NCI-H345 treated with DMSO at 0.1 percent for 48 hours (cell line): ENCODE results near the gene JAZF1.
"Not testable (repeated sequence)": the region's sequence is repeated elsewhere in the genome, so short reads cannot be mapped to it uniquely, and the experiment has no call there.

ENCODE experiments used
- DNase-seq: peaks from one replicate; lab custom pipeline; 2025; ENCODE audit not compliant: unreplicated experiment; lab: John Stamatoyannopoulos, UW

JAZF1 gene

GRCh38 chr7:27889800-27890199 lies 290.8 kb downstream of the JAZF1 start:
- no peak for DNase-seq

GRCh38 chr7:27888736-27889135 lies 291.9 kb downstream of the JAZF1 start:
- DNase-seq: no peak

GRCh38 chr7:27886710-27887109 lies 293.9 kb downstream of the JAZF1 start:
- DNase-seq: not testable (repeated sequence)

DNA sequence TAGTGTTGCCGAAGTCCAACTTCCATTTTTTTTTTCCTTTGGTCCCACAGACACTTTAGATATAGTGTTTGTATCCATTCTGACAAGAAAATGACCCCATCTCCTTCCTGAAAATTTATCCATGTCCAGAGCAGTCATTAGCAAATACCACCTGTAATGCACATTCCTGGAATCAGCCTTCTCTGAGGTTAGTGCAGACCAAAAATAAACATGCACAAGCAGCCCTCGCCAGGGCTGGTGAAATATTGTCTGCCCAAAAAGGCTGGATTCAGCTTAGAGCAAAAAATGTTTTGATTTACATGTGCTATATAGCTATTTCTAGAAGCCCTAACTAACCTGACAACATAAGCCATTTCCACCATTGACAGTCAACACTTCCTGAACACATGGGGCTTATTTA lies 294.9 kb downstream of the JAZF1 start:
- DNase-seq: no peak

GRCh38 chr7:27883696-27884095 lies 296.9 kb downstream of the JAZF1 start:
- DNase-seq: no peak

DNA sequence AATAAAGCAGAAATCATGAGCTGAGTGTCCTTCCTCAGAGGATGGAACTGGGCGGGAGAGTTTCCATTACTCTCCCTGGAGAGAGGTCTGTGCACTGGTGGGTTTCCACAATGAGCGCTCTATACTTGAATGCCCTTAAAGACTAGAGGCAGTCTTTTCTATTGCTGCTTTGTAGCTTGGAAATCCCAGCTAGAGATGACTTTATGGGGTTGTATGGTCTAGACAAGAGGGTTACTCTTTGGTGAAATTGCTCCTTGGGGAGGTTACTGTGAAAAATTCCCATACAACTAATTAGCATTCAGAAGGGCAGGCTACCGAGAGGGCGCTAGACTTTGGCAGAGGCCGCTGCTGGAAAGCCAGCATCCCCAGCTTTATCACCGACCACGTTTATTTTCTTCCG lies 303.8 kb downstream of the JAZF1 start:
- no peak for DNase-seq

GRCh38 chr7:27875832-27876231 lies 304.8 kb downstream of the JAZF1 start:
- no peak for DNase-seq

- DNase-seq: no peak
These were observed 305.5 kb downstream of the JAZF1 start for GRCh38 chr7:27875061-27875460.

GRCh38 chr7:27873981-27874957 lies 306.3 kb downstream of the JAZF1 start:
- no peak for DNase-seq

DNA sequence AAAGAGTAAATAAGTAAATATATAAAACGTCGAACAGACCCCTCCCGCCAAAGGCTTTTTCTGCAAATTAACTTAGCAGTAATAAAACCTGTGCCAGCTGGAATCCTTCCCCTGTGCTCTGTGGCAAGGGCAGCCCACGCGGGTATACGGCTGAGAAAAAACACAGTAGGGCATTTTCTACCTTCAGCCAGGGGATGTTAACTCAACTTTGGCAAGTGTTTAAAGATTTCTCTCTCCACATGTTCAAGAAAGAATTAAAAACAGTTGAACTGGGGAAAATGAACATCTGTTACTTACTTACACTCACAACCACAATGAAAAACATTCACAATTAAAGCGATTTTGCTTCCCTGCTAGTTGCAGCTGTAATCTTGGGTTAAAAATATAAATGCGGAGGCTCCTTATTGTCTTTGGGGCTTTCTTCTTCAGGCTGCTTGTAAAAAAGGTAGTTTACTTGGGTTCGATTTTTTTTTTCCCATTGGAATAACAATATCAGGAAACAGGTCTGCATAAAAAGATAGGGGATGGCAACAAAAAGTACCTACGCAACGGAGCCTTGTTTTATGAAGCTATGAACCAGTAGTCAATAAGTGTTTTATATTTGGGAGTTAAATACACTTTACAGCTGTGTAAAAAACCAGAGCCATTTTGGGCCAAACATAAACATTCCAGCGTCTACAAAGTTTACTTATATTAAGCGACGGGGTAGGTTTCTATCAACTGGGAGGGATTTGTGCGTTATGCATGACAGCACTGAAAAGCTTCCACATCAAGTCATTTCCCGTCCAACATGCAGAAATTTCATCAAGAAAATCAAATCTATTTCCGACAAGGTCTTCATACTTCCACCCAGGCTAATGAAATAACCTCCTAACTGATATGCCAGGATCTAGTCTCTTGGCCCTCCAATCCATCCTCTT lies 308.0 kb downstream of the JAZF1 start:
- no peak for DNase-seq

DNA sequence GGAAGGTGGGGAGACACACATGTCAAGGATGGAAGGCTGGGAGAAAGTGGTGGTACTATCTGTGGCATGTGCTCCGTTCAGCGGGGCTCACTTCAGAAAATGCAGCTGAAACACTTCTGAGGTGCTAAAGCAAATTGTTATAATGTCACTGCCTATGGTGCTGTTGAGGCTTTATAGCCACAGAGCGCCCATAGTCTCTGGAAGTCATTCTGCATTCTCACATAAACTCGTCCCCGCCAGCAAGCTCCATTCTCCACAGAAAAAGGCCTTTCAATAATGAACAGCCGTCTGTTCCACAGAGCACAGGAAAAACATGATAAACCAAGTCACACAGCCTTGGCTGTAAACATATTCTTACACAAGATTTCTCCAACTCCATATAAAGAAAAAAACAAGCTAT lies 308.7 kb downstream of the JAZF1 start:
- DNase-seq: no peak

GRCh38 chr7:27871086-27871485 lies 309.5 kb downstream of the JAZF1 start:
- DNase-seq: no peak

DNA sequence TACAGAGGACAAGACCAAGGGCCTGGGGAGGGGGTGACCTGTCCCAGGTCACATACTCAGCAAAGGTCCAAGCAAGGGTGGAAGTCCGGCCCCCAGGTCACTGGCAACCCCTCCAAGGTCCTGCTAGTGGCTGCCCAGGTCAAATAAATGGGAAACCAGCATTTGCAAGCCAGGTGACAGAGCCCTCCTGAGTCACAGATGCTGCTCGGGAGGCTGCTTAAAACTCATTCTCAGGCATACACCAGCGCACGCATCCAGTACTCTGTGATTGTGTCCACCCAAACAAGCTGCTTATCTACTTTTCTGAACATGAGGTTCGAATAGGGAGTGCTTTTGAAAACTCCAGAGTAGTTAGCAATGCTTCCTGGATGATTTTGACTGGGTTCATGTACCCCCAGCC lies 310.0 kb downstream of the JAZF1 start:
- DNase-seq: no peak

- DNase-seq: no peak
These were observed 311.5 kb downstream of the JAZF1 start for GRCh38 chr7:27869056-27869455.

GRCh38 chr7:27868131-27868550 lies 312.5 kb downstream of the JAZF1 start:
- DNase-seq: no peak

DNA sequence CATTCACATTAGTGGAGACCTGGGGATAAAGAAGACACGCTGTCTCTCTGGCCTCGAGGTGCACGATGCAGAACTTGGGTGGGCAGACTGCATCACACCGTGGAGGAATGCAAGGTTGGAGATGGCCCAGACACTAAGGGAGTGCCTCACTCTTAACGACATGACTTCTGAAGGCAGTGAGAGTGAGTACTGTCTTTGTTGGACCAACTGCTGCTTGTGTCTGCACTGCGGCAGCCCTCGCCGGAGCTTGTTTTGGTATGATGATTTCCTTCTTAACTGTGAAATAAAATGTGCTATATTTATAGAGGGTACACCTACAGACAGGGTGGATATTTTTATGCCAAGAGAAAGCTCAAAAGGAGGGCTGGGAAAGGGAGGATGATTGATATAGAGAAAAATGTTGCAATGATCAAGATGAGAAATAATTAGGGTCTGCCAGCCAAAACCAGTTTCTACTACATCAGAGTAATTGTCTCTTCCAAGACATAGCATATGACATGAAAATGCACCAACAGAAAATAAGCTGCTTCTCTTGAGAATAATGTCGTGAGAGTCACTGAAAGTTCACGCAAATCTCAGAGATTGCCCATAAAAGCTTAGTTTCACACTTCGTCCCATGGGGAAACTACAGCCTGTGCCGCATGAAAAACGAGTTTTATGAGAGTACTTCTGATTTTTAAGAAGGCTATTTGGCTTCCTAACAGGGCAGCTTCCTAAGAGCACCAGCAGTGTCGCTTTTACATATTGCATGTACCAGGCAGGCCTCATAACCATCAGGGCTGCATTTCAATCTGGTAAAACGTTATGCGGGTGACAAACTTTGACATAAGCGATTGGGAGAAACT lies 313.5 kb downstream of the JAZF1 start:
- no peak for DNase-seq

DNA sequence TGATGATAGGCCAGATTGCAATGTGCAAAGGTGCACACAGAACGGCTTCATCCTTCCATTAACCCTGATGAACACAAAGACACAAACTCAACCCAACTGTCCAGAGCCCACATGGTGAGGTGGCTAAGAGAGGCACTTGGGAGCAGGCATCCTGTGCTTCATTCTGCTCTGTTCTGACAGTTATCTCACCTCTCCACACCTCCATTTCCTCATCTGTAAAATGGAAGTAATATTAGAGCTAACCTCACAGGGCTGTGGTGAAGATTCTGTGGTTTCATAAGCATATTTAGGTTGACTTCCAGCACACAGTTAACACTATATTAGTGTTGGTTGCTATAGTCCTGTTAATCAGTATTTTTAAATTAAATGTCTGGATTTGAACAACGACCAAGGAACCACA lies 314.3 kb downstream of the JAZF1 start:
- DNase-seq: no peak

GRCh38 chr7:27863880-27864279 lies 316.7 kb downstream of the JAZF1 start:
- no peak for DNase-seq

DNA sequence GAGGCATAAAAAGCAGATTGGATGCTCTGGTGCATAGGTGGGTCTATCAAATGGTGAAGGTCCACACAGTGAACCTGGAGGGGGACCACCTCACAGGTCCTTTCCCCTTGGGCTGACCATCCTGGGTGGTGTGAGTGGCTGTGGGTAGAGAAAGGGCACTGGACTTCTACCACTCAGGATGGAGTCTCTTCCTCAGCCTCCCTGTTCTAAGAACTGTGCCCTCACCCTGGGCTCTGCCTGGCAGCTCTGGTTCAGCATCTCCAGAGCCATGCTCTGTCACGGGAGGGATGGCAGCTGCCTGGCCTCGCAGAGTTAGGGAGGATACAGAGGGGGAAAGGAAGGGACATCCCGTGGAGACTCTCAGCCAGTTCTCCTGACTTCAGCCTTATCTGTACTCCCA lies 318.8 kb downstream of the JAZF1 start:
- DNase-seq: no peak

DNA sequence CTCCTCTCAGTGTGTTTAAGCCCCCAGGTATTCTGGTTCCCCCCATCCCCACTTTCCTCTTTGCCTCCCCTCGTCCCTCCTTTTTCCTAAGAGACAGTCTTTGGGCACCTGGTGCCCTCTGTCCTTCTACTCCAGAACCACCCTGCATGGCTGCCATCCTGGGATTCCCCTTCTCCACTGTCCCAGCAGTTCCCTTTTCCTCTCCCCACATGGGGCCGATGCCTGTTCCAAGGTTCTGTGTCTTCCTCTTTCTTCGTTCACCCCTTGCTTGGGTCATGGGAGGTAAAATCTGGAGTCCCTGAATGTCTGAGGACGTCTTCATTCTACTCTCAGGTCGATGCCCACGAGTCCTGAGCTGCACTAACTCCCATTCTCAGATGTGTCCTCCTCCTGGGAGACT lies 319.8 kb downstream of the JAZF1 start:
- DNase-seq: no peak
